Upper lobe of left lung (tissue), 4 donors: ENCODE results near the gene SNTA1.

ENCODE experiments used
- CTCF ChIP-seq, 6 experiments: fragments of 450-650 bp in 4 of 6; fragments of 200-600 bp in 2 of 6; sonication (generic) in 2 of 6; IDR thresholded peaks; one replicate each; pipeline ENCODE4 v1.5.1; 2016 to 2019; ENCODE audit warnings: antibody characterized with exemption in 6 of 6
- POLR2A ChIP-seq, 4 donors: fragments of 450-650 bp; IDR thresholded peaks; one replicate each; pipeline ENCODE4 v1.5.1; 2016 to 2017; ENCODE audit warnings: antibody characterized with exemption in 4 of 4, mild to moderate bottlenecking in 2 of 4
- POLR2AphosphoS5 ChIP-seq, 2 donors: sonication (generic); formaldehyde crosslinking; IDR thresholded peaks; one replicate each; pipeline ENCODE4 v1.5.1; 2017; ENCODE audit warnings: antibody characterized with exemption in 2 of 2

- no peak for TF ChIP-seq POLR2AphosphoS5 (IDR thresholded peaks at IDR 0.05)
- TF ChIP-seq POLR2A (IDR thresholded peaks at IDR 0.05) = no peak
- no peak for TF ChIP-seq CTCF (IDR thresholded peaks at IDR 0.05)
Observed at GRCh38 chr20:33459599-33459998, 16.0 kb upstream of the SNTA1 start.
